ENCODE data around the gene KBTBD7.

GRCh38 chr13:41193469-41193868, 900 bp downstream of the KBTBD7 start:
- TF ChIP-seq GLIS3 (CRISPR knock-in tag; IDR thresholded peaks at IDR 0.05) (no peak), ZFP30 (CRISPR knock-in tag; IDR thresholded peaks at IDR 0.05) (no peak), OSR1 (CRISPR knock-in tag; IDR thresholded peaks at IDR 0.05) (no peak), SNAI2 (CRISPR knock-in tag; IDR thresholded peaks at IDR 0.05) (no peak), TCF4 (CRISPR knock-in tag; IDR thresholded peaks at IDR 0.05; ENCODE audit: borderline replicate concordance) (no peak), PATZ1 (CRISPR knock-in tag; IDR thresholded peaks at IDR 0.05; ENCODE audit: borderline replicate concordance) (no peak), ESRRG (CRISPR knock-in tag; IDR thresholded peaks at IDR 0.05) (no peak), TOX (CRISPR knock-in tag; IDR thresholded peaks at IDR 0.05; ENCODE audit: borderline replicate concordance) (no peak), ZC3H10 (CRISPR knock-in tag; IDR thresholded peaks at IDR 0.05) (no peak), PPARA (CRISPR knock-in tag; IDR thresholded peaks at IDR 0.05; ENCODE audit: borderline replicate concordance) (no peak), CREB5 (CRISPR knock-in tag; IDR thresholded peaks at IDR 0.05; ENCODE audit: low read depth) (no peak), RARB (CRISPR knock-in tag; IDR thresholded peaks at IDR 0.05) (no peak), CSDC2 (CRISPR knock-in tag; IDR thresholded peaks at IDR 0.05) (no peak), ZFP3 (CRISPR knock-in tag; IDR thresholded peaks at IDR 0.05) (no peak)

Data from SK-N-SH treated with all-trans-retinoic acid at 6 μM for 48 hours (cell line).